OCI-M1 (cell line): Measurements from ENCODE around the gene ARCN1.
"Not testable (repeated sequence)": the region's sequence is repeated elsewhere in the genome, so short reads cannot be mapped to it uniquely, and the experiment has no call there.

Source experiments
- DNase-seq: peaks from one replicate; lab custom pipeline; 2025; lab: John Stamatoyannopoulos, UW

Gene ARCN1

DNA sequence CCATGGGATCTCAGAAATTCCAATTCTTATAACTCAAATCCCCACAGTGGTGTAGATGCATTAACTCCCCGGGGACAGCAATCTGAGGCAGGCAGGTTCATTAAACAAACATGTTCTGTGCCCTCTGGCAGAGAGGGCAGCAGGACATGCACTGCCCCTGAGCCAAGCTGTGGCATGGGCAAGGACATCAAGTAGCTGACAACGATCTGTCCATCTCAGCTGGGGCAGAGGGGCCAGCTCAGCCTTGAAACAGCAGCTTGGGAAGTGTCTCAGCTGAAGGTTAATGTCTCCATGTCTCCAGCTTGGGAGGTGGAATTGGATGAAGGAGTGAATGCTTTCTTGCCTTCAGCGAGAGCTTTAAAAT, 27.6 kb upstream of the ARCN1 start:
- no peak for DNase-seq

DNA sequence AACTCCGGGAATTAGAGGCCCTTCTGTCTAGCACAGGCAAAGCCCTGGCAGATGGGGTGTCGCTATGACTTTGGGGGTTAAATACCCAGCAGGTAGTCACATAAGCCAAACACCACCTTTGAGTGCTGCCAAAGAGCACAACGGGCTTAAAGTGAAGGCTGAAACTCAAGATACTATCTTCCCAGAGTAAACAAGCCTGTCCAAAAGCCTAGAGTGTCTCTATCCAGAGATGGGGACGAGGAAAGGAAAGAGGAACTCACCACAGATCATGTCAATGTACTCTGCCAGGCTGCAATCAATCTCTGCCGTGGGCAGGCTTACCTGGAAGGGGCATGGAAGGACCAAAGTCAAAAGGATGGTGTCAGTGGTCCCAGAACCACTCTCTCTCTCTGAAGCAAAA, 26.7 kb upstream of the ARCN1 start:
- no peak for DNase-seq

DNA sequence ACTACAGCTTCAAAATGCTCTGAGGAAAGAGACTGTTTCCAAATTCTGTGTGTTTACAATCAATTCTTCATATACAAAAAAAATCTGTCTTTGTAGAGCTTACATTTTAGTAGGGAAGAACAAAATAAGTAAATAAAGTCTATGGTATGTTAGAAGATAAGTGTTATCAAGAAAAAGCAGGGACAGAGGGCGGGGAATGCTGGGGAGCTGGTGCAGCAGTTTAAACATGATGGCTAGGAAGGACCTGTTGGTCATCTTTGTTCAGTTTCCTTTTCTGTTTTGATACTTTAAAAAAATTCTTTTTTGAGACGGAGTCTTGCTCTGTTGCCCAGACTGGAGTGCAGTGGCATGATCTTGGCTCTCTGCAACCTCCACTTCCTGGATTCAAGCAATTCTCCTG, 25.1 kb upstream of the ARCN1 start:
- peak; percentile 24 for DNase-seq

DNA sequence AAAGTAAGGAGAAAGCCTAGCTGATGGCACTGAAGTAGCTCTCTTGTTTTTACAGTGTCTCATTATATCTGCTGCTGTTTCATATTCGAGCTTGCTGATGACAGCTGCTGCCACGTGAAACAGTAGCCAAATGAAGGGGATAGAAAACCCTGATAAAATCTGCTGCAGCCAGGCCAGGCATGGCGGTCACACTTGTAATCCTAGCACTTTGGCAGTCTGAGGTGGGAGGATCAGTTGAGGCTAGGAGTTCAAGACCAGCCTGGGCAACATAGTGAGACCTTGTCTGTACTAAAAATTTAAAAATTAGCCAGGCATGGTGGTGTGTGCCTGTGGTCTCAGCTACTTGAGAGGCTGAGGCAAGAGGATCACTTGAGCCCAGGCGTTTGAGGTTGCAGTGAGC, 19.9 kb upstream of the ARCN1 start:
- no peak for DNase-seq

DNA sequence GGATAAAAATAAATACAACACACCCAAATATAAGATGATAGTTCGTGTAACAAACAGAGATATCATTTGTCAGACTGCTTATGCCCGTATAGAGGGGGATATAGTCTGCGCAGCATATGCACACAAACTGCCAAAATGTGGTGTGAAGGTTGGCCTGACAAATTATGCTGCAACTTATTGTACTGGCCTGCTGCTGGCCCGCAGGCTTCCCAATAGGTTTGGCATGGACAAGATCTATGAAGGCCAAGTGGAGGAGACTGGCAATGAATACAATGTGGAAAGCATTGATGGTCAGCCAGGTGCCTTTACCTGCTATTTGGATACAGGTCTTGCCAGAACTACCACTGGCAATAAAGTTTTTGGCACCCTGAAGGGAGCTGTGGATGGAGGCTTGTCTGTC, 11.4 kb upstream of the ARCN1 start:
- DNase-seq: no peak

DNA sequence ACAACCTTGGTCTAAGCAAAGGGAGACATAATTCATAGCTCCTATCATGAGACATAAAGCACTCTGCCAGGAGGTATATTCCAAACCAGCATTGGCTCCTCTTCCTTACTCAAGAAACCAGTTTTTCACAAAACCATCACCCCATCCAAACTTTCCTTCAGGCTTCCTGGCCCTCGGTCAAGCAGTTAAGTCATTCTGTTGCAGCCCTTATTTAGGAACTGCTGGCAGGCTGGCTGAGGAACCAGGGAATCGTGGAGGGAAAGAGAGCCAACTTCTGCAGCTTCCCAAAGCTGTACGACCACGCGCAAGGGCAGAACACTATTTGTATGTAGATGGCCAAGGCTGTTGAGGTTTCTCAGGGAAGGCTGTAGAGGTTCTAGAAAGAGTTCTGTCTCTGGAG, 7.2 kb upstream of the ARCN1 start:
- DNase-seq: no peak

DNA sequence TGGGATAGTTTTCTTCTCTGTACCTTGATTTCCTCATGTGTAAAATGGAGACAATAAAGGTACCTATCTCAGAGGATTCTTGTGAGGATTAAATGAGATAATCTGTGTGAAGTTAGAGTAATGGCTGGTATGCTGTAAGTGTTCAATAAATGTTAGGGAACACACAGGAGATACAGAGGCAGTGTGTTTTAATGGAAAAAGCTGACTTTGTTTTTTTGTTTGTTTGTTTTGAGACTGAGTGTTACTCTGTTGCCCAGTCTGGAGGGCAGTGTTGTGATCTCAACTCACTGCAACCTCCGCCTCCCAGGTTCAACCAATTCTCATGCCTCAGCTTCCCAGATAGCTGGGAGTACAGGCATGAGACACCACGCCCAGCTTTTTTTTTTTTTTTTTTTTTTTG, 2.5 kb upstream of the ARCN1 start:
- DNase-seq: no peak

DNA sequence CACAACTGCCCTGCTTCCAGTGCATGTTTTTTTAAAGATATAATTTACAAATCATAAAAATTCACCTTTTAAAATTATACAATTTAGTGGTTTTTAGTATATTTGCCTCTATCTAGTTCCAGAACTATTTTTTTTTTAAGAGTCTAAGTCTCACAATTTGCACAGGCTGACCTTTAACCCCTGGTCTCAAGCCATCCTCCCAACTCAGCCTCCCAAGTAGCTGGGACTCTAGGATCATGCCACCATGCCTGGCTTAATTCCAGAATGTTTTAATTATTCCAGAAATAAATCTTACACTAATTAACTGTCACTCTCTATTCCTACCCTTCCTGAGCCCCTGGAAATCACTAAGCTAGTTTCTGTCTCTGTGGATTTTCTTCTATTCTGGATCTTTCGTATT, 1.4 kb upstream of the ARCN1 start:
- DNase-seq: no peak

DNA sequence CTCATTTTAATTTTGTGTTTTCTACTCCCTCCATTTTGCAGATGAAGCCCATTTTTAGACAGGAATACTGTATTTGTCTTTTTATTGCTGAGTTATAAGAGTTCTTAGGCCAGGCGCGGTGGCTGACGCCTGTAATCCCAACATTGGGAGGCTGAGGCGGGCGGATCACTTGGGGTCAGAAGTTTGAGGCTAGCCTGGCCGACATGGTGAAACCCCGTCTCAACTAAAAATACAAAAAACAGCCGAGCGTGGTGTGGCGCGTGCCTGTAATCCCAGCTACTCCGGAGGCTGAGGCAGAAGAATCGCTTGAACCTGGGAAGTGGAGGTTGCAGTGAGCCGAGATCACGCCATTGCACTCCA, 528 bp upstream of the ARCN1 start:
- DNase-seq: peak; percentile 80

DNA sequence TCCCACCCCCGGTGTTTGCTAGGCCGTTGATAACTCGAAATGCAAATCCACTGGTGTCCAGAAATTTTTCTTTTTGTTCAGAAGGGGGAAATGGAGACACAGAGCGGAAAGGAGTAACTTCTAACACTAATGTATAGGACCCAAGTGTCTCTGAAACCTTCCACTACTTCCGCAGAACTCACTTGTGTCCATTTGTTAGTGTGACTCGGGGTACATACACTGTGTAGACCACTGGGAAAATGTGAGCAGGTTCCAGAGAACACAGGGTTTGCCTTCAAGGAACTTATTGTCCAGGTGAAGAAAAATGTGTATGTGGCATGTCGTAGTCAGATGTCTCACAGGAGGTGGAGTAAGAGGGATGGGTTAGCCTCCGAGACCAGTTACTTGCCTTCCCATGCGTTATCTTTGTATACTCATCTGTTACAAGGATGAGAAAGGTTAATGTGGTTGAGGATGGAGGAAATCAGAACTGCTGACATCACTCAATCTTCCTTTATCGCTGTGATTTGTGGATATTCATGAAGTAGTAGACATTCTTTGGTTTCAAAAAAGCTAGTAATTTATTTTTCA, 857 bp downstream of the ARCN1 start:
- DNase-seq: peak; percentile 84

DNA sequence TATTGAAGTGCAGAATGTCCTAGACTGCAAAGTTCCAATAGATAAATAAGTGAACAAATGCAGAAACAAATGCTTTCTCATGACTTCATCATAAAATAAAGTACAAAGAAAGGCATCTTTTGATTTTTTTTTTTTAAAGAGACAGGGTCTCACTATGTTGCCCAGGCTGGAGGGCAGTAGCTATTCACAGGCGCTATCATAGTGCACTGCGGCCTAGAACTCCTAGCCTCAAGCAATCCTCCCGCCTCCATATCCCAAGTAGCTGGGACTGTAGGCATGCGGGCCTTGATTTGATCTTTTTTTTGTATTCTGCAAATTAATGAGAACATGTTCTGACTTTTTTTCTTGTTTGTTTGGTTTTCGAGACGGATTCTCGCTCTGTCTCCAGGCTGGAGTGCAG, 2.4 kb downstream of the ARCN1 start:
- DNase-seq: no peak

DNA sequence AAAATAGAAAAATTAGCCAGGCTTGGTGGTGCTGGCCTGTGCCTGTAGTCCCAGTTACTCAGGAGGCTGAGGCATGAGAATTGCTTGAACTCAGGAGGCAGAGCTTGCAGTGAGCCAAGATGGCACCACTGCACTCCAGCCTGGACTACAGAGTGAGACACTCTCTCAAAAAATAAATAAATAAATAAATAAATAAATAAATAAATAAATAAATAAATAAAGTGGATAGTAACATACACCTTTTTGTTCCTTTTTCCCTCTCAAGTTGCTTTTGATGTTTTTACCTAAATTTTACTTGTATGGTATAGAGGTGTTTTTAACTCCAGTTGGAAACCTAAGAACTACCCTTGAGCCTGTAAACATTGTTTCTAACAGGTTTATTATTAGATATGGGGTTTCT, 5.8 kb downstream of the ARCN1 start:
- DNase-seq: not testable (repeated sequence)

DNA sequence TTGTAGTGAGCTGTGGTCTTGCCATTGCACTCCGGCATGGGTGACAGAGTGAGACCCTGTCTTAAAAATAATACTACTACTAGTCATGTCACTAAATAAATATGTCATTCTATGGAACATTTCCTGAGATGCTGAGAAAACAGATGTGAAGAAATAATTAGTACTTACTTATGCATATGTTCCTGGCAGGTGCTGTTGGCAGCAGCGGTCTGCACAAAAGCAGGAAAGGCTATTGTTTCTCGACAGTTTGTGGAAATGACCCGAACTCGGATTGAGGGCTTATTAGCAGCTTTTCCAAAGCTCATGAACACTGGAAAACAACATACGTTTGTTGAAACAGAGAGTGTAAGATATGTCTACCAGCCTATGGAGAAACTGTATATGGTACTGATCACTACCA, 8.8 kb downstream of the ARCN1 start:
- no peak for DNase-seq

DNA sequence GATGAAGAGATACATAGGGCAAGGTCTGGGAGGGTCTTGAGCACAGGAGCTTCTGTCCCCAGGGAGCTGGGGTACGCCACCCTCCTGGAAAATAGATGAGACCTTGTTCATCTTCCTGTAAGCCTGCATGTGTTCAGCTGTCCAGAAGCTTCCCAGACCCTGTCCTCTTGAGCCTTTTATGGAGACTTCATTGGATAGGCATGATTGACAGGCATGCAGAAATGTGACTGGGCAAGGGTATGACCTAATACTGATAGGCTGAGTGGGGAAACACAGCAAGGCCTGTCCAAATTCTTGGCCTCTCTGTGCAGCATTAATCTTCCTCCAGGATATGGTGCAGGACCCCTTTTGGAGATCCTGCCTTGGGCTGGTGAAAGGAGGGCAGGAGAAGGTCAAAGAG, 15.7 kb downstream of the ARCN1 start:
- DNase-seq: no peak

DNA sequence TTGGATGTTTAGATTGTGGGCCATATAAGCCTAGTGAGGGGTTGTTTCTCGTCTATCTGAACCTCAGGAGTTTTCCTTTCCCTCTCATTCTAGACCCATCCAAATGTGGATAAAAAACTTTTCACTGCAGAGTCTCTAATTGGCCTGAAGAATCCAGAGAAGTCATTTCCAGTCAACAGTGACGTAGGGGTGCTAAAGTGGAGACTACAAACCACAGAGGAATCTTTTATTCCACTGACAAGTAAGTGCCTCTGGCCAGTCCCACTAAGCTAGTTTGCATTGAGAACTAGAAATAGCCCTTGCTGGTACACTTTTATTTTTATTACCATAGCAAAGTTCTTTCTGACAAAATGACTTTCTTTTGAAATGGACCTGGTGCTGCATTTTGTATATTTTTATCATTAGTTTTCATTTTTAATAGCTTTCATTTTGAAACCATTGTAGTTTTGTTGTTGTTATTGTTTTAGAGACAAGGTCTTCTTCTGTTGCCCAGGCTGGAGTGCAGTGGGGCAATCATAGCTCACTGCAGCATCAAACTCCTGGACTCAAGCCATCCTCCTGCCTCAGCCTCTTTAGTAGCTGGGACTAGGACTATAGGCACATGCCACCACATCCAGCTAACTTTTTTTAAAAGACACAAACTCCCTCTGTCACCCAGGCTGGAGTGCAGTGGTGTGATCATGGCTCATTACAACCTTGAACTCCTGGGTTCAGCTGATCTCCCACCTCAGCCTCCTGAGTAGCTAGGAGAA, 20.6 kb downstream of the ARCN1 start:
- DNase-seq: no peak

DNA sequence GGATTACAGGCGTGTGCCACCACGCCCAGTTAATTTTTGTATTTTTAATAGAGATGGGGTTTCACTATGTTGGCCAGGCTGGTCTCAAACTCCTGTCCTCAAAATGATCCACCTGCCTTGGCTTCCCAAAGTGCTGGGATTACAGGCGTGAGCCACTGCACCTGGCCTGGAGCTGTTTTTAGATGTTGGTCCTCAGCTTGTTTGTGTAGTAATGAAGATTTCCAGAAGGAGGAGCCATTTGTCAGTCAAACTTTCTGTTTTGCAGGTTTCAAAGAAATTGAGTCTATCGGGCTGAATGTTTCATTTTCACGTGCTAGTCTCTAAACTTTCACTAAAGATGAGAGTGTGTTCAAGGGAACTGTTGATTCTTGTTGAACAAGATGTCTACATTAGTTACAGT, 22.8 kb downstream of the ARCN1 start:
- DNase-seq: peak; percentile 87

DNA sequence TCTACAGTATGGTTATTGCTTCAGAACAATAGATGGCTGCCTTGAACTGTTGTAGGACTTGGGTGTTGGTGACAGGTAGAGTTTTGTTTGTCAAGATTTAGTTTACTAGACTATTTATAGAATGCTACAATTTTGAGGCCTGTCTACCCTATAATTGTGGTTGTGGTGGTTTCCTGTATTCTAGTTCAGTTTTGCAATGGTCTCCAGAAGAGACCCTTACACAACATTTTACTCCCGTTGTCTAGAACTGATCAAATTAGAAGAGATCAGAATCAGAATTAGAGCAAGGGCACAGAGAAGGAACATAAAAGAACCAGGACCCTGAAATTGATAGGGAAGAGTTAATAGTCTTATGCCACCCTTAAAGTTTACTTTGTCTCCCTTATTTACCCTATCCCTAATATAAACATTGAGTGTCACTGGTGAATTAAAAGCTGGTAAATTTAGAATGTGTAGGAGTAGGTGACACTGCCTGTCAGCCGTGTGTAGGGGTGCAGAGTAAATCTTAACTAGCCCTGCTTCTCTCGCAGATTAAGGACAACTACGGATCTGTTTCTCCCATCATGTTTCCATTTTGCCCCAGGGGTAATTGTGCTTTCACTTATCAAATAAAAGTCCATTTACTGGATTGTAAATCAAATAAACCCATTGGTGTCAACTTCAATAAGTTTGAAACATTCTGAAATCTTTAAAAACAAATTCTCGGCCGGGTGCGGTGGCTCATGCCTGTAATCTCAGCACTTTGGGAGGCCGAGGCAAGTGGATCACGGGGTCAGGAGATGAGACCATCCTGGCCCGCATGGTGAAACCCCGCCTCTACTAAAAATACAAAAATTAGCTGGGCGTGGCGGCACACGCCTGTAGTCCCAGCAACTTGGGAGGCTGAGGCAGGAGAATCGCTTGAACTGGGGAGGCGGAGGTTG, 24.3 kb downstream of the ARCN1 start:
- no peak for DNase-seq

DNA sequence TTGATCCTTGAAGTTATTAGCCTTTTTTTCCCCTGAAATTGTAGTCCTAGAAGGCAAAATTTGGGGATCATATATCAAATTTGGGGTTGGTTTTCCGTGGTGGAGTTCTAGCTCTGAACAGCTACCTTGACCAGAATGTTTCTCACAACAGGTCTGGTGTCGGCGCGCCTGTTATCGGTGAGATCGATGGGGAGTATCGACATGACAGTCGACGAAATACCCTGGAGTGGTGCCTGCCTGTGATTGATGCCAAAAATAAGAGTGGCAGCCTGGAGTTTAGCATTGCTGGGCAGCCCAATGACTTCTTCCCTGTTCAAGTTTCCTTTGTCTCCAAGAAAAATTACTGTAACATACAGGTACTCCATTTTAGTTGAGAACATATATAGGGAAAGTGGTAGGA, 25.3 kb downstream of the ARCN1 start:
- DNase-seq: no peak

DNA sequence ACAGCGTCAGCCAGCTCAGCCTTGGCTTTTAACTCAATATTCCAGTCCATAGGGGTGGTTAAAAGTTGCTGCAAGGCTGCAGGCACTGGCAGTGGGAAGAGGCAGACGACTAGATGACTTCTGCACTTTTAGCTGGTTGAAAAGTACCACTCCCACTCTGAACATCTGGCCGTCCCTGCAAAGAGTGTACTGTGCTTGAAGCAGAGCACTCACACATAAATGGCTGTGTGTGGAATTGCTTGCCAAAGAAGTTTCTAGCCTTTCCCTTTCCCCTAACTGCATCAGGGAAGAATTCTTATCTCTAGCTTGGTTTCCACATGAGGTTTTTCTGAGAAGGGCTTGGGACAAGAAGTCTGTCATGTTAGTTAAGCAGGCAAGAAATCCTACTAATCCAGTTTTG, 30.1 kb downstream of the ARCN1 start:
- DNase-seq: peak; percentile 94

DNA sequence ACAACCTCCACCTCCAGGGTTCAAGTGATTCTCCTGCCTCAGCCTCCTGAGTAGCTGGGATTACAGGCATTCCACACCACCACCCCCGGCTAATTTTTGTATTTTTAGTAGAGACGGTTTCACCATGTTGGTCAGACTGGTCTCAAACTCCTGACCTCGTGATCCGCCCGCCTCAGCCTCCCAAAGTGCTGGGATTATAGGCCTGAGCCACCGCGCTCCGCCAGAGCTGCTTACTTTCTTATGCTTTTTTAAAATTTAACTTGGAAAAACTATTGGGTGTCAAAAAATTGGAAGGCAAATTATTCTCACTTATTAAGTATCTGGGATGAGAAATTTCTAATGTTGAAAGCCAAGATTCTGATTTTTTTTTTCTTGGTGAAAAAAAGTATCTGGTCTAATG, 31.5 kb downstream of the ARCN1 start:
- DNase-seq: not testable (repeated sequence)

DNA sequence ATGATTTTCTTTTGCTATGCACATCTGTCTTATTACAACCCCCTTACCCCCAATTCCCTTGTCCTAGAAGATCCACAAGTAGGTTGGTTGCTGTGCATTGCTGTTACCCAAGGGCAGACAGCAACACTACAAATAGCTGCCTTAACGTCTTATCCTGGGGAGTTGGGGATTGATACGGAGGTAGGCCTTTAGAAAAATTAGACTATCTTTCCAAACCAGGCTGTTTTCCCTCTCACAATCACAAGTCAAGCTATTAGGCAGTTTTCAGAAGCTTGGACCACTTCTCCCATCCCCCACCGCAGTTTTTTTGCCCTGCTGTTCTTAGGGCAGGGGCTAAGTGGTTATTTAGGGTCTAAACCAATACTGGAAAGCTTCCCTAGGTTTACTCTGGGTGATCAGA, 32.4 kb downstream of the ARCN1 start:
- DNase-seq: peak; percentile 68

DNA sequence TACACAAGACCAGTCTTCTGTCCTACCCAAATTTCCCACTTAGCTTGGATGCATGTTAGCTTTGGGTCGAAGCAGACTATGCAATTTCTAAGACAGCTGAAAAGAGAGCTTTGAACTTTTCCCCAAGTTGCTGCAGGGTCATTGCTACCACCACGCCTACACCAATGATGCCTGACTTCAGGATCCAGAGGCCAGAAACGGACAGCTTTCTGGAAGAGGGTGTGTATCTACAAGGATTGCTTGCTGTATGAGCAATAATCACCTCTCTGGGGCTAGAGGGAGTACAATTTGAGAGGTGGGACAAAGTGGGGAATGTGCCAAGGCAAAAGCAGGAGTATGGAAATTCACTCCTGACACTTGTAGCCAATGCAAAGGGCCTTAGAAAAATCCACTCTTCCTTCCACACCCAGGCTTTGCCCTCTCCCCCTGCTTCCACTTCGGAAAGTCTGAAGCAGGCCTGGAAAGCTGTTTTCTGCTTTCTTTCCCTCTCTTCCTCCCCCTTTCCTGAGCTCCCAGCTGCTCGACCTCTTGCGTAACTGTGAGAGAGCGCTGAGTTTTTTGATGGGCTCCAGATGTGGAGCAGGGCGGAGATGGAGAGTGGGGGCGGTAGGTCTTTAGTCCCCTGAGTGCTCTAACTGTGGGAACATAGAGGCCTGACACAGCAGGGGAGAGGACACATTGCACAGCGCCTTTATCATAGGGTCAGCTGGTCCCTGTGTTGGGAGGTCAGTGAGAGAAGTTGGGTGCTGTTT, 33.1 kb downstream of the ARCN1 start:
- peak; percentile 51 for DNase-seq
